AG04449 (cell line): ENCODE results near the gene UFM1.
"Not testable (repeated sequence)": the region's sequence is repeated elsewhere in the genome, so short reads cannot be mapped to it uniquely, and the experiment has no call there.

ENCODE experiments used
- CTCF ChIA-PET: fragments of 350-600 bp; formaldehyde crosslinking; extraction: SDS; loops from one replicate; lab custom pipeline; 2021; ENCODE audit warnings: antibody characterized with exemption; lab: Yijun Ruan, JAX
- POLR2A ChIA-PET: fragments of 400-600, 350-600 bp; formaldehyde crosslinking; extraction: SDS; loops from one replicate; lab custom pipeline; 2020; ENCODE audit warnings: antibody characterized with exemption, inconsistent platforms; lab: Yijun Ruan, JAX
- DNase-seq: peaks from one replicate; pipeline ENCODE4 v3.0.0-alpha.2; 2010; ENCODE audit warnings: low read depth, low spot score
- H3K4me3 ChIP-seq: 2 replicates; pipeline ENCODE4 v1.5.1; 2011; ENCODE audit warnings: low read depth, mild to moderate bottlenecking, control low read depth, low read length
- CTCF ChIP-seq: IDR thresholded peaks from one replicate; pipeline ENCODE4 v1.5.1; 2011; ENCODE audit warnings: mild to moderate bottlenecking, moderate library complexity, low read length, control low read depth, inconsistent platforms; ENCODE audit not compliant: insufficient read depth; ENCODE audit errors: missing control alignments

Gene UFM1

GRCh38 chr13:38358684-38359083 is 9.0 kb downstream of the UFM1 start:
- TF ChIP-seq CTCF, result no peak
- no peak overlapping the region for H3K4me3 ChIP-seq
- ChIA-PET CTCF (no interaction called here), POLR2A (no interaction called here)
- no peak for DNase-seq

GRCh38 chr13:38361542-38362262 is 12.1 kb downstream of the UFM1 start:
- no peak for TF ChIP-seq CTCF
- no peak for DNase-seq
- POLR2A ChIA-PET, result interaction anchor here (0.7 kb wide), 1 partner anchor 492 kb away, joined by 3 read pairs; the partner anchor contains the start of gene TRPC4
- H3K4me3 ChIP-seq, result no peak overlapping the region
- CTCF ChIA-PET, result interaction anchor here (1.2 kb wide), 1 partner anchor 492 kb away, joined by 3 read pairs; the partner anchor contains the start of gene TRPC4

- H3K4me3 ChIP-seq, result no peak overlapping the region
- TF ChIP-seq CTCF, result no peak
- CTCF ChIA-PET, result no interaction called here
- POLR2A ChIA-PET, result no interaction called here
- DNase-seq, result no peak
These were observed 13.6 kb downstream of the UFM1 start for GRCh38 chr13:38363219-38363618.

- H3K4me3 ChIP-seq, CTCF ChIA-PET, POLR2A ChIA-PET, DNase-seq: not testable (repeated sequence)
These were observed 14.1 kb downstream of the UFM1 start for GRCh38 chr13:38363746-38364145.

GRCh38 chr13:38365661-38366060 is 16.0 kb downstream of the UFM1 start:
- DNase-seq, result no peak
- CTCF ChIA-PET, result no interaction called here
- TF ChIP-seq CTCF, result no peak
- POLR2A ChIA-PET, result interaction anchor here (0.7 kb wide), 1 partner anchor 11 kb away, joined by 3 read pairs; no protein-coding TSS in a partner anchor
- no peak overlapping the region for H3K4me3 ChIP-seq

GRCh38 chr13:38366954-38367645 is 17.4 kb downstream of the UFM1 start:
- ChIA-PET CTCF (no interaction called here), POLR2A (no interaction called here)
- TF ChIP-seq CTCF, result no peak
- DNase-seq, result no peak
- H3K4me3 ChIP-seq, result no peak overlapping the region
